ENCODE data around the gene PDIA6. TPM values are rescaled to one million over a fixed set of nuclear protein-coding genes. Genes with fewer than 3 reads are reported as not detected.

Gene PDIA6
- total RNA-seq, 4 donors from 2014 or later = 58.2 to 109 (median 99.3) TPM

DNA sequence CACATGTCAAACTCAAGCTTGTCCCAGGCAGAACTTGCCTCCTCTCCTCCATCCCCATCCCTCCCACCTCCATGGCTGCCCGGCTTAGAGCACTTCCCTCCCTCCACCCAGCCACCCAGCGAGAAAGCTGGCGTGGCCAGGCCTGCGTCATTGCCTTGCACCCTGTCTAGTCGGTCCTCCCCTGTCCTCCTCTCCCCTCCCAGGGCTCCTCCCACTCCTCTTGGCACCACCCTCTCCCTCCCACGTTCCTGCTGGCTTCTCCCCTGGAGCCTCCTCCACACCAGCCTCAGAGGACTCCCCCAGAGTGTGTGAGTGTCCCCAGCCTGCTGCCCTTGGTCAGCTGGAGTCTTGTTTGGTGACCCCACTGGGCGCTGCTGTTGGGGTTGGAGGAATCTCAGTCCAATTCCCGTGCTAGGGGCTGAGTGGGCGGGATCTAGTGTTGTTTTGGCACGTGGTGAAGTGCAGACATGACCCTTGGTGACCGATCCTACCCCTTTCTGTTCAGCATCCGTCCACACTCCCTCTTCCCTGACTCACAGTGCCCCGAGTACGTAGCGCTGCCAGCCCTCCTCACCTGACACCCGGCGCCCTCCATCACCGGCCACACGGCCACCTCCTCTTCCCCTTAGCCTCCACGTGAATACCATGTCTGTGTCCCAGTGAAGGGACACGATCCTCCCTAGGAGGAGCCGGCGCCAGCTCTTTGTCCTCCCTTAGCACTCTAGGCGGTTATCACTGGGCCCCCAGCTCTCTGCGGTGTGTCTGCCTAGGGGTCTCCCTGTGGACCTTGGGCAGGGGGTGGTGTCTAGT, 49.7 kb downstream of the PDIA6 start:
- TF ChIP-seq, protein P1, sequence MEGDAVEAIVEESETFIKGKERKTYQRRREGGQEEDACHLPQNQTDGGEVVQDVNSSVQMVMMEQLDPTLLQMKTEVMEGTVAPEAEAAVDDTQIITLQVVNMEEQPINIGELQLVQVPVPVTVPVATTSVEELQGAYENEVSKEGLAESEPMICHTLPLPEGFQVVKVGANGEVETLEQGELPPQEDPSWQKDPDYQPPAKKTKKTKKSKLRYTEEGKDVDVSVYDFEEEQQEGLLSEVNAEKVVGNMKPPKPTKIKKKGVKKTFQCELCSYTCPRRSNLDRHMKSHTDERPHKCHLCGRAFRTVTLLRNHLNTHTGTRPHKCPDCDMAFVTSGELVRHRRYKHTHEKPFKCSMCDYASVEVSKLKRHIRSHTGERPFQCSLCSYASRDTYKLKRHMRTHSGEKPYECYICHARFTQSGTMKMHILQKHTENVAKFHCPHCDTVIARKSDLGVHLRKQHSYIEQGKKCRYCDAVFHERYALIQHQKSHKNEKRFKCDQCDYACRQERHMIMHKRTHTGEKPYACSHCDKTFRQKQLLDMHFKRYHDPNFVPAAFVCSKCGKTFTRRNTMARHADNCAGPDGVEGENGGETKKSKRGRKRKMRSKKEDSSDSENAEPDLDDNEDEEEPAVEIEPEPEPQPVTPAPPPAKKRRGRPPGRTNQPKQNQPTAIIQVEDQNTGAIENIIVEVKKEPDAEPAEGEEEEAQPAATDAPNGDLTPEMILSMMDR (IDR thresholded peaks at IDR 0.05; ENCODE audit: low read depth) = no peak

DNA sequence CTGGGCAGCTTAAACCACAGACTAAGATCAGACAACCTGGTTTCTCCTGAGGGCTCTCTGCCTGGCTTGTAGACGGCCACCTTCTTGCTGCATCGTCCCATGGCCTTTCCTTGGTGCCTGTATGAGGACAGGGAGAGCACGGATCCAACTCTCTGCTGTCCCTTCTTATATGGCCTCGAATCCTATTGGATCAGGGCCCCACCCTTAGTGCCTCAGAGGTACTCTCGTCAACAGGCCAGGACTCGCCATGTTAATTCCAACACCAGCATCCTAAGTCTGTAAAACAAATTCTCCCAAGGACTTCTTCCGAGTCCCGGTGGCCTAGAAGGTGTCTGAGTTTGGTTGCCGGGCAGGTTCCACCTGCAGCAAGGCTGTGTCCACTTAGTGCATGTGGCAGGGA, 51.0 kb downstream of the PDIA6 start:
- TF ChIP-seq, protein P1 (IDR thresholded peaks at IDR 0.05; ENCODE audit: low read depth) = no peak

DNA sequence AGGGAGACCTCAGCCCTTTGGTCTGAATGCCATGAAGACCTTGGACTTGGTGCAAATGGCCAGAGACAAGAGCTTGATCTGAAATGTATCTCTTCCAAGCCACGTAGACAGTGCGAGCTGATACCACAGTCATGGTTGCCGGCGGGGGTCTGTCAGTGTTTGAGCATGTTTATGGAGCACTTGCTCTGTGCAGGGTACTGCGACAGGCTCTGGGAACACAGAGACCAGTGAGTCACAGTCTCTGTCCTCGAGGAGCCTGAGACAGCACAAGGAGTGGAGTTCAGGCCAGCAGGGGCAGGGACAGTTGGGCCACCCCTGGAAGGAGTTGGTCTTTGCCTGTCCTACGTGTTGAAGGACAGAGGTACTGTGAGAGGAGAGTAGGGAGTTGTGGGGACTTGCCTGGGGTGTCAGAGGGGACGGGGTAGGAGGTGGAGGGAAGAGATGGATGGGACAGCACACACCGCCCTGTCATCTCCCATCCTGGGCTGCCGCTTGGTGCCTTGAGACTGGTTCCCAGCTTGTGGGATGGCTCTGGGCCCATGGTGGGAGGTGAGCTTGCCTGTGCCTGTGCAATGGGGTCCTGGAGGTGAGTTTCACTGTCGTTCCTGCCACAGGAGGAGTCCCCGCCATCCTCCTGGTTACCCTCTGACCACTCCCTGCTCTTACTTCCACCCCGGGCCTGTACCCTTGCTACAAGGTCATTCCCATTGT, 51.6 kb downstream of the PDIA6 start:
- TF ChIP-seq, protein P1 (IDR thresholded peaks at IDR 0.05; ENCODE audit: low read depth) = no peak

DNA sequence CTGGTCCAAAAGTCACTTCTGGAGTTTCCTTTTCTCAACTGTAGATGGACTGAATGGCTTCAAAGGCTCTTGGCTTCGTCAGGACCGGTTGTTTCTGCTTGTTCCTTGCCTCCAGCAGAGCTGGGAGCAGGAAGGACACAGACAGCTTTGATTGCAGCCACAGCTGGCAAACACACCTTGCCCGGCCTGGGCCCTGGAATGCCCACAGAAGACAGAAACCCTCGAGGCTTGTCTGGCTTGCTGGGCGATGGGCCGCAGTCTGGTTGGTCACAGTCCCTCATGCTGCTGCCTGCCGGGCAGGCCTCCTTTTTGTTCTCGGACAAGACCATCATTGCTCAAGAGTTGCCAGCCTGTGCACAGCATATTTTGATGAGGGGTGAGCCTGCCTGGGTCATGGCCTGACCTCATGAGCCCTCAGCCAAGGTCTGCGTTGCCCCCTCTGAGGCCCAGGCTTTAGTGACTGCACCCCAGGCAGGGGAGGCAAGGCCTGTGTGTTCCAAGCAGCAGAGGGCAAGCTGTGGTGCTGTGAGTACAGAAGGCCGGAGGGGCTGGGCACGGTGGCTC, 53.4 kb downstream of the PDIA6 start:
- TF ChIP-seq, protein P1 (IDR thresholded peaks at IDR 0.05; ENCODE audit: low read depth) = no peak

DNA sequence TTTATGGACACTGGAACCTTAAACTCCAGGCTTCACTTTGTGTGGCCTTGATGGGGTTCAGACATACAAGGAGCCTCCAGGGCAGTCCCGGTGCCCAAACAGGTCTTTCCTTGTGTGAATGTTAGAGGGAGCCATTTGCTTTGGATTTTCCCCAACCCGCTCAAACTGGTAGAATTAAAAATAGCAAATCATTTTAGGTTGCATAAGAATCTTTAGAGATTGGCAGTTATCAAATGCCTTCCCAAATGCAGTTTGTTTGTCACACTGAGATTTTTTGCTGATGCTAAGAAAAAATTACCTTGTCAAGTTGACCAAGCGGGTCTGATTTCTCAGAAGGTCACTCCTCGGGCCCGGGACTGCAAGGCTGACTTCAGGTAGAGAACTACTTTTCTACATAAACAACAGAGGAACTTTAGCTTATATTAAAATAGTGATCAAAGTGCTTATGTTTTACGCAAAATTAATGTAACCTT, 54.7 kb downstream of the PDIA6 start:
- TF ChIP-seq, protein P1 (IDR thresholded peaks at IDR 0.05; ENCODE audit: low read depth) = no peak

DNA sequence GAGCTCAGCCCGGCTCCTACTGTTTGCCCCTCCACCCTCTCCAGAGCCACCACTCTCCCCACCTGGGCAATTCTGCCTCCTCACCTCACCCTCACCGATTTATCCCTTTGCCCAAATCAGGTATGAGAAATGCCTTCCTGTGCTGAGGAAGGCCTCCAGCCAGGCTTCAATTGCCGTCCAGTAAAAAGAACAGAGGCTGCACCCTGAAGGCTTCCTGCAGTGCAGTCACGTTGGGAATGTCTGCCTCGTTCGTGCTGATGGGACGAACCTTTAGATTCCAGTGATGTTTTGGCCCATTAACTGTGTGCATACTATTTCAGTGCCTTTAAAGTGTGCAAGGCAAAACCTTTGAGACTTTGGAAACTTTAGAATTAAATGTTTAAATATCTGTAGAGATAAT, 57.0 kb downstream of the PDIA6 start:
- TF ChIP-seq, protein P1 (IDR thresholded peaks at IDR 0.05; ENCODE audit: low read depth) = no peak

DNA sequence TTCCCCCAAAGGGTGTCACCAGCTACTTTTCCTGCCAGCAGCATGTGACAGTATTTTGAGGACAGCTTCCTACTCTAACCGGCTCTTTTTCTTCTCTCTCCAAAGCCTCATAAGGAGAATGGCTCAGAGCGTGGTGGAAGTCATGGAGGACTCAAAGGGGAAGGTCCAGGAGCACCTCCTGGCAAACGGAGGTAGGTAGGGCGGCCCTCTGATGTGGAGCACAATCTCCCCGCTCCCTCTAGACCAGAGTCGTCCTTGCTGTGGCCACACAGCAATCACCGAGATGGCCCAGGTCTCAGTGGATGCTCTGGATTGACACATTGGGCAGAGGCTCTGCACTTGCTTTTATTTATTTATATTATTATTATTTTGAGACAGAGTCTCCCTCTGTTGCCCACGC, 58.7 kb downstream of the PDIA6 start:
- TF ChIP-seq, protein P1 (IDR thresholded peaks at IDR 0.05; ENCODE audit: low read depth) = no peak
